ENCODE results near the gene SPC25.

Gene SPC25

GRCh38 chr2:168843253-168843652, 47.0 kb downstream of the SPC25 start:
- no peak for DNase-seq (ENCODE audit: low read depth)

- DNase-seq (ENCODE audit: low read depth), result no peak
Observed at GRCh38 chr2:168841445-168841844, 48.8 kb downstream of the SPC25 start.

DNA sequence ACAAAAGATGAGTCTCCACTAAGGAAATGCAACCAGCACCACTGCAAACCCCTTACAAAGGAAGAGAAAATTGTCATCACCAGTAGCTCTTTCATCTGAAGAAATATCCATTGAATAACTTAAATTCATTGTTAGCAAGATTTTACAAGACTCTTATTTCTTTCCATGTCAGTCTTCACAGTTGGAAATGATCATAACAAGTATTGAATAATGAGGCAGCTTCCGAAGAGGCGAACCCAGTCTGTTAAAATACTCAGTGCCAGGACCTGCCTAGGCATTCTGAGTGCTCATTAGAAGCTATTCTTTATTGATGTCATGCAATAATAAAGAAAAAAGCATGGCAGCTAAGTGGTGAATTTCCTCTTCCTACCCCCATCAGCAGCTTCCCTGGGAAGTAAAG, 54.3 kb downstream of the SPC25 start:
- no peak for DNase-seq (ENCODE audit: low read depth)

DNA sequence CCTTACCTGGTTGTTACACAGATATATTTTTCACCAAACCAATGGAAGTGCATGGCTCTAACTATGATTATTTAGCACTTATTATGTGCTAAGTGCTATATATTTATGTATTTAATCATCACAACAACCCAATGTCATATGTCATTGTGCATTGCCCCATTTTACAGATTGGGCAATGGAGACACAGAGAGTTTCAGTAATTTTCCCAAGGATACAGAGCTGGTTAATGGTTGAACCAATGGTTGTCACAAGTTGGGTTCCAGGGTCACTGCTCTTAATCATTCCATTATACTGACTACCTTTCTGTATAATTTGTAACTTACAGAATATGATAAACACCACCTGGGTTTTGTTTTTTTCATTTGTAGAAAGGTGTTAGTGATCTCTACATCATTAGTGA, 58.6 kb downstream of the SPC25 start:
- no peak for DNase-seq (ENCODE audit: low read depth)

GRCh38 chr2:168830958-168831357, 59.3 kb downstream of the SPC25 start:
- no peak for DNase-seq (ENCODE audit: low read depth)

GRCh38 chr2:168825126-168825525, 65.1 kb downstream of the SPC25 start:
- DNase-seq (ENCODE audit: low read depth), result no peak

- no peak for DNase-seq (ENCODE audit: low read depth)
Observed at GRCh38 chr2:168821992-168822391, 68.2 kb downstream of the SPC25 start.

- no peak for DNase-seq (ENCODE audit: low read depth)
Observed at GRCh38 chr2:168821577-168821976, 68.7 kb downstream of the SPC25 start.
